Glomerular visceral epithelial cell (primary cell): ENCODE results near the gene VSIG4.

Experiments used
- DNase-seq: peaks from one replicate; pipeline ENCODE4 v3.0.0-alpha.2; 2016; ENCODE audit errors: extremely low spot score

Gene VSIG4

GRCh38 chrX:66024092-66024467, 15.8 kb downstream of the VSIG4 start:
- DNase-seq = no peak

DNA sequence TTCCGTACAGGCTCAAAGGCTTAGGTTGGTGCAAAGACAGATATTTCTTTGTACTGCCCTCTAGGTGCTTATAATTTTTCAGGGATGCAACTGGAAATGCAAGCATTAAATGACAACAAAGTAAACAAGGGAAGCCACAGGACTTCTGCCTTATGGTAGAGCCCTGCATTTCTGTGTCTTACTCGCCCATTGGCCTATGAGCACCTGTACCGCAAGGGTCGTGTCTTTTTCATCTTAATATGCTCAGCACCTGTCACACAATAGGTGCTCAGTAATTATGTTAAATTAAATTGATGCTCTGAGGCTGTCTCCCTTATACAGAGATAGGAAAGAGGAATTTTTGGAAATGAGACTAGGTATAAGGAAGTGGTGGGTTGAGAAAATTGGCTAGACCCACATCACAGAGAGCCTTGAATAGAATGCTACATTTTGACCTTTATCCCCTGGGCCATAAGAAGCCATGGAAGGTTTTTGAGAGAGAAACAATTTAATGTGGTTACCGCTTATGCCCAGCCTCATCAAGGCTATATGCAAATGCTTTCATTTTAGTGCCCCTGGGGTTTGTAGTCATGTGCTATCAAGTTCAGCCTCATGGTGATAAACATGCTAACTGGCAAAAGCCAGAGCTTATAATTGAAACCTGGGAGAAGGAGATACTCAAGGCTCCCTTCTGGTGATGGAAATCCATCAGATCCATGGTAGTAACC, 16.3 kb downstream of the VSIG4 start:
- DNase-seq = no peak

DNA sequence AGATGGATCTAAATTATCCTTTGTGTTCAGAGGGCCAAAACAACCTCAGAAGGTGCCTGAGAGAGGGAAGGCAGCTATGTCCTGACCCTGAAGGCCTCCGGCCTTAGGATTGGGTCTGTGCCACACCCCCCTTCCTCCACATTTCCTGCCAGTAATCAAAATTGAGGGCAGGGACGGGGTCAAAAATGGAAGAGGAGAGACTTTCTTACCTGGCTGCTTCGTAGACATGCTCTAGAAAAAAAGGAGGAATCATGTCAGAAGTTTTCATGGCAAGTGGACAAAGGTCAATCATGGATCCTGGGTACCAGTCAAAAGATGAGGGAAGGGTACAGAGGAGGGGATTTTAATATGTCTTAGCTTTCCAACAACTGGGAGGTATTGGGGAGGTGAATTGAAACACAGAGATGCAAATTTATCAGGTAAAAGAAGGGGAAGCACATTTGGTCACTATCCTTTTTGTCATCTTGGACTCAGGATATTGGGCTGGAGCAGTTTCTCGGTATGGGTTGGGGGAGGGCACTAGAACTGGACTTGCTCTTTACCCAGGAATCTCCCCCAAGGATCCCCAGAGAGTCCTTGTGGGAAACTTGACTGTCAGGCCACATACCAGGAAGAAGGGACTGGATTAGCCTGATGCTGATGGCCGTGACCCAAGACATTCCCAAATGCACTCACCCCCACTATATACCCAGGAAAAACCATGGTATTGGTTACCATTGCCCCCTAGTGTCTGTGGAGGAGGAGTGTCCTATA, 17.1 kb downstream of the VSIG4 start:
- no peak for DNase-seq

- no peak for DNase-seq
Observed at GRCh38 chrX:66021765-66022631, 17.9 kb downstream of the VSIG4 start.

GRCh38 chrX:66021401-66021764, 18.5 kb downstream of the VSIG4 start:
- DNase-seq = no peak

DNA sequence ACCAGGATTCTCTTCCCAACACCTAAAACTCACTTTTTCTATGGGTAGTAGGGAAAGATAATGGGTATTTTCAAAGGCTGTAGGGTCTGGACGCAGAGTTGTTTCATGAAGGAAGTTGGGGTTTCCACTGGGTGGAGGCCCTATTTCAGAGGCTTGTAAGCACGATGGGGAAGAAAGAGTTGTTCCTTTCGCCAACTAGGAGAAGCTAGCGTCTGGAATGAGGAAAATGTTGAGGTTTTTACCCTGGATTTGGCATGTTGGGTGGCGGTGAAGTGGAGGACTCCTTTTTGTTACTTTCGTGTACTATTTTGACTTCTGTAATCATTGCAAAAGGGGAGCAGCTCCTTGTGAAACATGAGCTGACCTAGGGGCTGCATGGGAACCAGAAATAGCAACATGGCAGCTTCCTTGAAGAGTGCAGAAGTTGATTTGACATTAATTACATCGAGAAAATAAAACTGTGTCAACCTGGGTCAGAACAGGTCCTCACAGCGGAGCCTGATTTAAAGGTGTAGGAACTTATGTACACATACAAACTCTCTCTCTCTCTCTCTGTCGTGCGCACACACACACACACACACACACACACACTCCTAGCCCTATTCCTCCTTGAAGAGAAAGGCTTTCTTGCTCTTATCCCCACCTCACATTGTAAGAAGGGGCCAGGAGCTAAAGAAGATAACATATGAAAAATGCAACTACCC, 19.1 kb downstream of the VSIG4 start:
- no peak for DNase-seq

- DNase-seq = no peak
Observed at GRCh38 chrX:66019974-66020373, 19.9 kb downstream of the VSIG4 start.

DNA sequence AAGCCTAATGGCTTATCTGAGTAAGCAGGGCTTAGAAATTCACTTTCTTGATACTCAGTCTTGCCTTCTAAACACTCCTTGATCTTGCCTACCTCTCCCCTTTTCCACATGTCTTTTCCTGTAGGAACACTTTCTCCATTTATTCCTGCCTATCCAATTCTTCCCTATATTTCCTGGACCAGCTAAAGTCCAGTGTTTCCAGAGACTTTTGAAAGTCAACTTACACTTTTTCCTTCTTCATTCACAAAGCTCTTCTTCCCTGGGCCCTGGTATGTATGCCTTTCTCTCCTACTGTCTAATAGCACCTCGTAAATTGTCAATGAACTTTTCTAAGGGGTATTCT, 20.6 kb downstream of the VSIG4 start:
- no peak for DNase-seq

DNA sequence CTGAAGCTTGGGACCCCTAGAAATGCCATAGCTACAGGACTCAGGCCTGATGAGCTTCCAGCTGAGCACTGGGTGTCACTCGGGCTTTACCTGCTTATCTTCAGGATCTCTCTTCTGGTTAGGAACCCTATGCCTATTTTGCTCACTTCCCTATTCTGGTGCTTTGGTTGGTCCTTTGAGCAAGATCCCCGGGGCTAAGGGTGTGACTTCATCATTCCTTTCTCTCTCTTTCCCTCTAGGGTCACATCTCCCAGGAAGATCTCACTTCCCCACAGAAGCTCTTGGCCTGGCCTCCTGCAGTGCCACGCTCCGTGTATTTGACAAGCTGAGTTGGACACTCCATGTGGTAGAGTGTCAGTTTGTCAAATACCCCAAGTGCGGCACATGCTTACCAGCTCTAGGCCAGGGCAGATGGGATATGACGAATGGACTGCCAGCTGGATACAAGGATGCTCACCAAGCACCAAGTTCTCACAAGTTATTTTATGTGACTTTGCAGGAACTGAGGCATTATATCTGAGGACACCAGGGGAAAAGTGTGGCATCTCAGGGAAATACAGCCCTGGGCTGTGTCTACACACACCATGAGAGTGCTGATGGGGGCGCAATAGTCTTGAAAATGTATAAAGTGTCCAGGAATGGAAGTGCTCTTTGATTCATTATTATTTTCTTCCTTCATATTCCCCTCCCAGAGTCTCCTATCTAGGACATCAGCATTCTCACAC, 21.1 kb downstream of the VSIG4 start:
- DNase-seq = no peak

GRCh38 chrX:66017659-66018170, 22.2 kb downstream of the VSIG4 start:
- no peak for DNase-seq

GRCh38 chrX:66016905-66017658, 22.8 kb downstream of the VSIG4 start:
- DNase-seq = no peak

DNA sequence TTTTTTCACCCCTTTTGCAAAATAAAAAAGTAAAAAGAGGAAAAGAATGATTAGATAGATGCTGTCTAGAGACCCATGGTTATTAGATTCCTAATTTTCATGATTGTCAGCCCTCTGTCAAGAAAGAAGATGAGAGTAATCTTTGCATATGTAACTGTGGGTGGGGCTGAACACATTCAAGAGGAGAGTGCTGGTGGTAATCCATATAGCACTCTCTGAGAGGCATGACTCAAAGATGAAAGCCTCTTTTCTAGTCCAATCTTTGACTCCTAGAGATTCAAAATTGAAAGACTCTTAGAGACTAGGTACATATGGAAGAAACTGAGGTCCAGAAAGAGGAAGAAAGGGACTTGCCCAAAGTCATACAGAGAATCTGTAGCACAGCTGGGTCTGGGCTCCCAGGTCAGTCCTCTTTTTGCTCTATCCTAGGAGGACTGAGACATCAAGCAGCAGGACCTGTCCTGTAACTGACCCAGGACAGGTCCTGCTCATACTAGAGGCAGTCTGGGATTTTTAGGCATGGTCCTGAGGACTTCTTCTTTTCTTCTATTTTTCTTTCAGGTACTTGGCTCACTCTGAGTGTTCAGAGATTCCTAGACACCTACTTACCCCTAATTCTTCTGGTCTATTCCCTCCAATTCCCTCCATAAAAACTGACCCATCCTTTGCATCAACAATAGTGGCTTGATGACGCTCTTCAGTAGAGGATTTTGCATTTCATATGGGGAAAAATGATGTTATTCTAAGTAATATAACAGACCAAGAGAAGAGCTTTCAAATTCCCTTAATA, 23.8 kb downstream of the VSIG4 start:
- no peak for DNase-seq

DNA sequence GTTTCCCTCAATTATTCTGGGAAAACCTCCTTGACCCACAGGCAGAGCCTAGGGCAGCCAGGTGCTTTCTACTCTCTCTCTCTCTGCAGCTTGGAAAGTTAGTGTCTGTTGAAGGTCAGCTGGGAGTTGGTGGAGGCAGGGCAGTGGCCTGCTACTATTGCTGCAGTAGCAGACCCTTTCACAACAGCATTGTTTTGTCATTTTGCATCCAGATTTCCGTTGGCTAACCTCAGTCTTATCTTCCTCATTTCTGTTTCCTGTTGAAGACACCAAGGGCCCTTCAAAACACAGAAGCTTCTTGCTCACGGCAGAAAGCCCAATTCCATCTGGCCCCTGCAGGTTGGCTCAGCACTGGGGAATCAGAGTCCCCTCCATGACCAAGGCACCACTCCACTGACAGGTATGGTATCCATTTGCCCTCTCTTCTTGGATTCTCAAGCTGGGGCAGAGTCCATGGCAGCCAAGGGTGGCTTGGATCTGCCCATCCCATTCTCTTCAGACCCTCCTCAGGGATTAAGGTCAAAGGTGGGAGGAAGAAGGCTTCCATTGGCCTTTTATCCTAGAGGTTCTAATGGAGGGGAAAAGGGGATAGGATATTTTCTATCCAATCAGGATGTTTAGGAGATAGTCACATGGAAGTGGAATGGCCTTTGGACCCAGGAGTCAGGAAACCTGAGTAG, 24.6 kb downstream of the VSIG4 start:
- no peak for DNase-seq

- no peak for DNase-seq
Observed at GRCh38 chrX:66014556-66014955, 25.3 kb downstream of the VSIG4 start.

DNA sequence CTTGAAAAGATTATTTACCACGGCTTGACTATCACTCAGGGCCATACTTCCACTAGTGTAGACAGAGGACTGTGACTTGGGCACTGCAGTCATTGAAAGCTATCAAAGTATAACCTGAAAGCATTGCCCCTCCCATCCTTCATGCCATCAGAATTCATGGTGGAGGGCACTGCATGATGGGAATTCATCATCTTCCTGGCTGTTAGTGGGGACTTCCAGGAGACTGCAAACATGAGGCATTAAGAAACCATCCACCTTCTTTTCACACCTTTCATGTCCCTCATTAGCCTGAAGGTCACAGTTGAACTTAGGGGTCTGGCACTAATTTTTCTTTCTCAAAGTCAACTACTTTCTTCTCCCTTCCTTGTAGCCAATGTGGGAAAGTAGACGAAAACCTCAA, 25.8 kb downstream of the VSIG4 start:
- no peak for DNase-seq

GRCh38 chrX:66013194-66013816, 26.6 kb downstream of the VSIG4 start:
- DNase-seq = no peak

DNA sequence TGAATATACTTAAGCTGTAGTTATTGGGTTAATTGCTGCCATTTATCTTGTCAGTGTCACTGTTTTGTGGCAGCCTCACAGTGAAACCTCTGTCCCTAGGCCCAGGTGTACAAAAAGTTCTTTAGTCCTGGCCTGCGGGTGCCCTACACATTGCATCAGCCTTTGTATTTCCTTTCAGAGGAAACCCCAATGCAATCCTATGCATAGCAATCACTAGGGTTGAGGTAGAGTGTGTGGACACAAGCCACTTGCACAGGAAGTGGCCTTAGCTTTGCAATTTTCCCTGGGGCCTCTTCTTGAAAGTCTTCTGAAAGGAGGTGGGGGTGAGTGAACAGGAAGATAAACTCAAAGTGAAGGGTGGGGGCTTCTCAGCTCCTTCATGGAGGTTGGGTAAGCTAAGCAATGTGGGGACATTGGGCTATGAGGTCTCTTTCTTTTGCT, 27.8 kb downstream of the VSIG4 start:
- DNase-seq = no peak

DNA sequence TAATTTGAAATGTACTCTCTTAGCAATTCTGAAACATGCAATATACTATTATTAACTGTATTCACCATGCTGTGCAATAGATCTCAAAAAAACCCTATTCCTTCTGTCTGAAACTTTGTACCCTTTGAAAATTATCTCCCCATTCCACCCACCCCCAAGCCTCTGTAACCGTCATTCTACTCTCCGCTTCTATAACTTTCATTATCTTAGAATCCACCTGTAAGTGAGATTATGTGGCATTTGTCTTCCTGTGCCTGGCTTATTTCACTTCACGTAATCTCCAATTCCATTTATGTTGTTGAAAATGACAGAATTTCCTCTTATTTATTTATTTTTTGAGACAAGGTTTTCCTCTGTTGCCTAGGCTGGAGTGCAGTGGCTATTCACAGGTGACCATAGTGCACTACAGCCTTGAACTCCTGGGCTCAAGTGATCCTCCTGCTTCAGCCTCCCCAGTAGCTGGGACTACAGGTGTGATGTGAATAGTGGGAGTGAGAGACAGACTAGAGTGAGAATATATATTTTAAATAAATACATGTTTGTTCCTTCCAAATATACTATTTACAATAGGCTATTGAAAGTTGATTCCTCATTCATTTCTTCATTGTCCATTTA, 30.5 kb downstream of the VSIG4 start:
- DNase-seq = no peak
